22Rv1 (cell line): ENCODE measurements around the gene RAB35.

ENCODE experiments used
- CTCF ChIP-seq: fragments of 450-650 bp; IDR thresholded peaks from 2 replicates; pipeline ENCODE4 v1.5.1; 2017; ENCODE audit warnings: mild to moderate bottlenecking
- ZFX ChIP-seq: fragments of 450-650 bp; IDR thresholded peaks from 2 replicates; pipeline ENCODE4 v1.6.1; 2017; ENCODE audit warnings: antibody characterized with exemption, borderline replicate concordance

DNA sequence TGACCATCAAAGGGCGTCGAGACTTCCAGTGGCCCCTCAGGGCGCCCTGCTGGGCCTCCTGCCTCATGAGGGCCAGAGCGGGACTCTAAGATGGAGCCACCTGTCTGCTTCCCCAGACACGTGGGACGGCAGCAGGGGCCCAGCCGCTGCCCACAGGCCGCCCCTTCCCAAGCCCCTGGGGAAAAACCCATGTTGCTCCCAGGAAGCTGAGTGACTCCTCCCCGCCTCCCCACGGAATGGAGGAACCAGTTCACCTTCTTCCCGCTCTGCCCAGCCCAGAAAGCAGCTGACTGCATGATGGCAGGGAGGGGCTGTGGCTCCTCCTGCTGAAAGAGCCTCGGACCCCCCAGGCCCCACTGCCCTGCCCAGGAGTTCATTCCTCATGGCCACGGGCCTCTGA, 14.9 kb downstream of the RAB35 start:
- no peak for TF ChIP-seq CTCF
- no peak for TF ChIP-seq ZFX
